GM21447 (cell line): ENCODE measurements around the gene MGMT.

ENCODE experiments used
- ATAC-seq: cut with Tn5 transposase; IDR thresholded peaks from one replicate; pipeline ENCODE4 v1.9.1; 2021; ENCODE audit not compliant: unreplicated experiment

Gene MGMT

DNA sequence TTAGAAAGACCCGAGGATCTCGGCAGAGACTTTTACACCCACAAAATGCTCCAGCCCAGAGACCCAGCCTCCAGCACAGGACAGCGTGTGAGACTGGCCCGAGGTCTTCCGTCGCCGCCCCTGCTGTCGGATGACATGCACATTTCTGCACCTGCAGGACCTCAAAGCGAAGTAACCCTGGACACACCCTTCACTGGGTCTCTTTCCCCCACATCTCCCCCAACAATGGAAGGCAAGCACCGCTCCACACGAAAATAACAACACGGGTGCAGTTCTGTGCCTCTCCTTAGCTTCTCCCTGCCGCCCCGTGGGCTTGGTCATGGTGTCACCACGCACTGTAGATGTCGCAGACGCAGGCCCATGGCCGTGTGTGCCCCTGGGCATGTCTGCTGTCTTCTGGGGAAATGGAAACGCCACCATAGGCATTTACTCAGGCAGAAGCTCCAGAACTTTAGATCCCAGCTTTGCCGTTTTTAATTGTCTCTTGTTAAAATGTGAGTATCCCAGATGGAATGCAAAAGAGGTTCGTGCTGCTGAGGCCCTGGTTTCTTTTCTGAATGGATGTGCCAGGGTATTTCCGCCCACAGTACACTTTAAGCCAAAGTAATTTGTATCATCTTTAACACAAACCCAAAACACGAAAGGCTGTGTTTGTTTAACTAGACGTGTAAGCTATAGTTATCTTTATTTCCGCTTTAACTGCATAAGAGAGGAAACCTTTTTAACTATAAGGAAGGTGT, 237.9 kb downstream of the MGMT start:
- no peak for ATAC-seq

DNA sequence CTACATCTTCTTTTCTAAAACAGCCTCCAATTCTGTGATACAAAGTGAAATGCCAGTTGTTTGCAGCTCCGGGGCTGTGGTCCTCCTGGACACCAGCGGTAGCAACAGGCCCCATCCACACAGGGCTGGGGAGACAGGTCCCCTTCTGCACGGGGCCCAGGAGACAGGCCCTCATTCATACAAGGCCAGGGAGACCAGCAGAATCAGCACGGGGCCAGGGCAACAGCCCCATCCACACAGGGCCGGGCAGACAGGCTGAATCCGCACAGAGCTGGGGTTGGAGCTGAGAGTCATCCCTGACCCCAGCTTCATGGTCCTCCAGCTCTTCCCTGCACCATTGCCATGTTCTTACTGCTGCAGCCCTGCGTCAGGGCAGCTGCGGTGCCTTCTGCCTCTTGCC, 238.6 kb downstream of the MGMT start:
- ATAC-seq: no peak

DNA sequence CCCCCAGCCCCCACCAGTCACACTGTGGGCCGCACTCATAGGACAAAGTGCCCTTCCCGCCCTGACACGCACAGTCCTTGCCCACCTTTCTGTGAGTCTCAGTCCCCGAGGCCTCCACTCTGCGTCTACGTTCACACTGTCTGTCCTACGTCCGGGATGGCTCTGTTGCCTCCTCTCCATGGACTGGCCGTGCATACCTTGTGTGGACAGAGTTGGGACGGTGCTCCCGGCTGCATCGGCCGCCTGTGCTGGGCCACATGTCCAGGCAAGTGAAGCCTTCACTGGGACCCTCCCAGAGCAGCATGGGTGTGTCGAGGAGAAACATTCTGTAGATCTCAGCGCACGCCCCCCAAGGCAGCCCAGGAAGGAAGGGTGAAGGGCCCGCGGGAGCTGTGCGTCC, 239.0 kb downstream of the MGMT start:
- no peak for ATAC-seq

DNA sequence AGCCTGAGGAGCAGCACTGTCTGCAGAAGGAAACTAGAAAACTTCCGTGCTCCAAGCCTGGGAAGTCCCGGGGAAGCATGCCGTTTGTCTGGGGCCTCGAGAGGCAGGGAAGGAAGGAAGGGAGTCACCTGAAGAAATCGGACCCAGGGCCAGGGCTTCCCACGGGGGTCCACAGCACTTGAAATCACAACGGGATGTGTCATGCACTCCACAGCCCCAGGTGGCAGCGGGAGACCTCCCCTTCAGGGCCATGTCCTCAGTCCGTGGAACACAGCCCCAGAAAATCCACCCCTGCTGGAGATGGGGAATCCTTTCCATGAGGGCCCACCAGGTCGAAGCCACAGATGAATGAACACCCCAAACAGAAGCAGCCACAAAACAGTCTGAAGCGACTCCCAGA, 239.5 kb downstream of the MGMT start:
- ATAC-seq: no peak

- no peak for ATAC-seq
These were observed 240.7 kb downstream of the MGMT start for GRCh38 chr10:129707406-129708388.

GRCh38 chr10:129709101-129709500, 242.1 kb downstream of the MGMT start:
- ATAC-seq: no peak

GRCh38 chr10:129709627-129710509, 242.8 kb downstream of the MGMT start:
- ATAC-seq: no peak

- ATAC-seq: no peak
These were observed 243.4 kb downstream of the MGMT start for GRCh38 chr10:129710510-129710847.

- ATAC-seq: no peak
These were observed 244.2 kb downstream of the MGMT start for GRCh38 chr10:129711291-129711690.

DNA sequence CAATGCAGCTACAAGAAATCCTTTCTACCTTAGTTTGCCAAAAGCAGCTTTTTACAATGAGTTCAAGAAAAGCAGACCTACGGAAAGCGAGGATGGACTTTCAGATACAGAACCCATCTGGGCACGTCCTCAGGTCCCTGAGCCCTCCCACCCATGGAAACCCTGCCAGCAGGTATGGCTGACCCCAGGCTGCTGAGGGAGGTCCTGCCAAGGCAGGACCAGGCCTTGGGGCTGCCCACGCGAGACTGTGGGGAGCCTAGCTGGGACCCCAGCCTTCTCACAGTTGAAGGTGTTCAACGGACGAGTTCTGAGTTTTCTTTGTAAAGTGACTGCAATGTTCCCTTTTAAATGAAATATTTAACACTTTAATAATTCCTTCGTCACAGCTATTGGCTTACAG, 245.0 kb downstream of the MGMT start:
- no peak for ATAC-seq

- no peak for ATAC-seq
These were observed 246.7 kb downstream of the MGMT start for GRCh38 chr10:129713659-129714265.

GRCh38 chr10:129715805-129716204, 248.8 kb downstream of the MGMT start:
- no peak for ATAC-seq

DNA sequence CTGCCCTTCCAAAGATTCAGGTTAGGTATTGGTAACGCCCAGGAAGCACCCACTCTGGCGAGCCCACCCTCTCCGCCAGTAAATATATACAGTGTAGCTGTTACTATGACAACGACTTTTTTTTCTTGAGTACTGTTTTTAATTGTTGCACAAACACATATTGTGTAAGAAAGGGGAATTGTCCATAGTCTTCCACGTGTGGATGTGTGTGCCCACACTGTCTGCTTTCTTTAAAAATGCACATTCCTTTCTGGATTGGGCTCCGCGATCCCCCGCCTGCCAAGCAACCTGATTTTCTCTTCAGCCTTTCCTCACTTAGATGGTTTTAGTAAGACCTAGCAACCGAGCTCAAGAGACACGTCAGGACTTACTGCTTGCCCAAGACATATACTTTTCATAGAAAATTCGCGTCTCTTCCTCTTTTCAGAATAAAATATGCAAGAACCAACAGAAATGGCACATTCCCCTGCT, 249.2 kb downstream of the MGMT start:
- ATAC-seq: no peak

DNA sequence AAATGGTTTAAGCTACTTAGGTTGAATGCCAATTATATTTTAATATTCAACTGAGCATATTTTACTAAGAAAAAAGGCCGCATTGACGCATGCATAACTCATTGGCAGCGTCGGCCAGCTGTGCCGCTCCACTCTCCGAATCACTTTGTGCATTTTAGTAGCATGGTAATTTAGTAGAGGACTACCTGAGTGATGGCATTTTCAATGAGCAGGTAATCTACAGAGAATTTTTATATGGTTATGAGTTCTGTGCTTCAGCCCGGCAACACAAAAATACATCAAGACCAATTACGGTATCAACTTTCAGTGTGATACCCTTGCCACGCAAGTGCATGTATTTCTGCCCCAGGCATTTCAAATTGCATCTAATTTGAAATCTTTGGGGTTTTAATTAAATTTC, 249.8 kb downstream of the MGMT start:
- no peak for ATAC-seq

- ATAC-seq: no peak
These were observed 250.9 kb downstream of the MGMT start for GRCh38 chr10:129717816-129718547.

DNA sequence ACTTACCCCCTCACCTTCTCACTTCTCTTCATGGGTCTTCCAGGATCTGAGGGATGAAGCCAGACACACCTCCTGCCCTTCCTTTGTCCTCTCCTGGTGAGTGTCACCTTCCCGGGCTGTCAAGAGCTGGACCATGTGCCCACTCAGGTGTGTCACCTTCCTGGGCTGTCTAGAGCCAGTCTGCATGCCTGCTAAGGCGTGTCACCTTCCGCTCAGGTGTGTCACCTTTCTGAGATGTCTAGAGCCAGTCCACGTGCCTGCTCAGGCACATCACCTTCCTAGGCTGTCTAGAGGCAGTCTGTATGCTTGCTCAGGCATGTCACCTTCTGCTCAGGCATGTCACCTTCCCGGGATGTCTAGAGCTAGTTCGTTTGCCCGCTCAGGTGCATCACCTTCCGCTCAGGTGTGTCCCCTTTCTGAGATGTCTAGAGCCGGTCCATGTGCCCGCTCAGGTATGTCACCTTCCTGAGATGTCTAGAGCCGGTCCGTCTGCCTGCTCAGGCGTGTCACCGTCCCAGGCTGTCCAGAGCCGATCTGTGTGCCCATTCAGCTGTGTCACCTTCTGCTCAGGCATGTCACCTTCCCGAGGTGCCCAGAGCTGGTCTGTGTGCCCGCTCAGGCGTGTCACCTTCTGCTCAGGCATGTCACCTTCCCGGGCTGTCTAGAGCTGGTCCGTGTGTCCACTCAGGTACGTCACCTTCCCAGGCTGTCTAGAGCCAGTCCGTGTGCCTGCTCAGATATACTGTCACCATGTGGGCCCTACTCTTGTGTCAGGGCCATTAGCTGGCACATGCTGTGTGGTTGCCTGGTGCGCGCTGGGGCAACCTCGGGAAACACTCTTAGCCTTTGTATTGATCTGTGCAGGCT, 251.7 kb downstream of the MGMT start:
- ATAC-seq: no peak

- ATAC-seq: no peak
These were observed 252.3 kb downstream of the MGMT start for GRCh38 chr10:129719415-129719739.

DNA sequence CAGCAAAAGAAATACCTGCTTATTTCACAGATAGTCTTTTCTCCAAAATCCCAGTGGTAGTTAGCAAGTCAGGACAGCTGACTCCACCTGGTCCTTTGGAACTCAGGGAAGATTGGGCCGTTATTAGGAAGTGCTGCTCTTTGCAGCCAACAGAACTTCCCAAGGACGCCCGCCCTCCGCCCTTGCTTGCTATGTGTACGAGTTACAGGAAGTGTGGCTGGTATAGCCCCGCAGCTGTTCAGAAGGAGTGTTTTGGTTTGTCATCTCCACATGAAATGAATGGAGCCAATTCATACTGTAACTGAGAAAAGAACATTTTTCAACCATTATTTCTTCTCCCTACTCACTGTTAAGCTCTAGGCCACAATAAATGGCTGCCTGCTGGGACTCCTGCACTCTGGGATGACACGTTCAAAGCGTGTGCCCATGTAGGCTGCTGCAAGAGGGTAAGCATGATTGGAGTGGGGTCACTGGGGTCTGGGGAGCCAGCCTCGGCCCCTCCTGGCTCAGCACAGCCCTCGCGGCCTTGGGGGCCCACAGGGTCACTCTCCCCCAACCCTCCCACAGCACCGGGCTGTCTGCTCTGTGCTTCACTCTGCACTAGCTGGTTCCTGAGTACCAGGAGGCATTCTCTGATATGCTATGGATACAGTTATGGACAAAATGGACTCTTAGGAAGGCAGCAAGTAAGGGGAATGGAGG, 253.0 kb downstream of the MGMT start:
- ATAC-seq: no peak

DNA sequence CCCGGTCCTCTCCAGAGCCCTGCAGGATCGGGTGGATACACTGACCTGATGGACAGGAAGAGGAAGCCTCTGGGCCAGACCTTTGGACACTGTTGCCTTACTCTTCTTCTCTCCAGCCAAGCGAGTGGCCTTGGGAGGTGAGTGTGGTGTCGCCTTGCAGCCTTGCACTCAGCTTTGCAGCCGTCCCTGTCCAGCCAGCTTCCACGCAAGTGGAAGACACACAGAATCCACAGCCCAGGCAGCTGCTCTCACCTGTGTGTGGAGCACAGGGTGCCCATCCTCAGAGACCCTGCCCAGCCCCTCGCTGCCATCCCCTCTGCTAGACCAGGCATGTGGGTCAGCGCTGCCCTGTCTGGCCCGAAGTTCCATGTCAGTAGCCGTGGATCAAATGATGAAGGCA, 258.0 kb downstream of the MGMT start:
- no peak for ATAC-seq
